Measurements from ENCODE around the gene RNF208. TPM values are rescaled to one million over a fixed set of nuclear protein-coding genes. Genes with fewer than 3 reads are reported as not detected.

Gene RNF208
- total RNA-seq, 3 donors from 2014 or later, result 1.5 to 2.9 (median 1.8) TPM

DNA sequence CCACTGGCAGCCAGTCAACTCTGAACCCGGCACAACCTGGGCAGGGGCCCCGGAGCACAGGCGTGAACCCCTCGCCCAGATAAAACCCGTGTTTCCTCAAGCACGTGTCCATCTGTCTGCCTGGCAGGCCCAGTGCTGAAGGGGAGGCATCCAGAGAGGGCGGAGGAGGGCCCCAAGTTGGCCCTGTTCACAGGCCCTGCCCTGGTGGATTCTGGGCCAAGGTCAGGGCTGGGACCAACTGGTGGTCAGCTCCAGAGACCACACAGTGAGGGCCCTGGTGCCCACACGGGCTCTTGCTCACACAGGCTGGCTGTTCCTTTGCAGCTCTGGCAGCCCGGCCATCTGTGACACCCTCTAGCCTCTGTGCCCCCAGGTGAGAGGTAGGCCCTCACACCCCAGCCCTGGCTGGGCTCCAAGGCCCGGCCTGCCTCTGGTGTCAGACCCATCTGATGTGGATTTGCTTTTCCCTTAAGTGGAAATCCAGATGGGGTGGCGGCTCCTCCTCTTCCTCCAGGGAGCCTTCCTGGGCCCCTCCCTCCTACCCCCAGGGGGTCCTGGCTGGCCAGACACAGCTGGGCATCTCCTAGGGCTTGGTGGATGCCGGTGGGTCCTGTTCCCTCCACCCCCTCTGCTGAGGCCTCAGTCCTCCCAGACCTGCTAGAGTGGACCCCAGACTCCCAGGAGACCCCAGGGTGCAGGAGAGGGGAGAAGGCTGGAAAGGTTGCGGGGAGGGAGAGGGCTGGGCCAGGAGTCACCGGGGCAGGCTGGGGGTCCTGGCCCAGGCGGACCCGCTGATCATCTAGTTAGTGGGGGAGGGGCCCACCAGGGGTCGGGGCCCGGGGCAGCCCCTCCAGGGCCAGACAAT is 28.5 kb upstream of the RNF208 start:
- Histone ChIP-seq H3K4me1 (peaks cover 0 to 5% of the 10 kb centered on the region in 2 donors), H3K27me3 (no peaks in the 10 kb centered on the region), H3K4me3 (no peak overlapping the region), H3K9me3 (no peaks in the 10 kb centered on the region), H3K27ac (no peak overlapping the region), H3K36me3 (no peaks in the 10 kb centered on the region)
- no peak for TF ChIP-seq POLR2AphosphoS5 (IDR thresholded peaks at IDR 0.05)
- TF ChIP-seq, protein P1, sequence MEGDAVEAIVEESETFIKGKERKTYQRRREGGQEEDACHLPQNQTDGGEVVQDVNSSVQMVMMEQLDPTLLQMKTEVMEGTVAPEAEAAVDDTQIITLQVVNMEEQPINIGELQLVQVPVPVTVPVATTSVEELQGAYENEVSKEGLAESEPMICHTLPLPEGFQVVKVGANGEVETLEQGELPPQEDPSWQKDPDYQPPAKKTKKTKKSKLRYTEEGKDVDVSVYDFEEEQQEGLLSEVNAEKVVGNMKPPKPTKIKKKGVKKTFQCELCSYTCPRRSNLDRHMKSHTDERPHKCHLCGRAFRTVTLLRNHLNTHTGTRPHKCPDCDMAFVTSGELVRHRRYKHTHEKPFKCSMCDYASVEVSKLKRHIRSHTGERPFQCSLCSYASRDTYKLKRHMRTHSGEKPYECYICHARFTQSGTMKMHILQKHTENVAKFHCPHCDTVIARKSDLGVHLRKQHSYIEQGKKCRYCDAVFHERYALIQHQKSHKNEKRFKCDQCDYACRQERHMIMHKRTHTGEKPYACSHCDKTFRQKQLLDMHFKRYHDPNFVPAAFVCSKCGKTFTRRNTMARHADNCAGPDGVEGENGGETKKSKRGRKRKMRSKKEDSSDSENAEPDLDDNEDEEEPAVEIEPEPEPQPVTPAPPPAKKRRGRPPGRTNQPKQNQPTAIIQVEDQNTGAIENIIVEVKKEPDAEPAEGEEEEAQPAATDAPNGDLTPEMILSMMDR (IDR thresholded peaks at IDR 0.05), result no peak
- TF ChIP-seq POLR2A (IDR thresholded peaks at IDR 0.05), result no peak
- intact Hi-C loops (cut with DNase I; ENCODE audit: low total_unique reads), result loop anchor here (10.0 kb wide), 1 partner anchor 1876 kb away; no protein-coding TSS in a partner anchor
- DNase-seq (ENCODE audit: low spot score in 2 of 2), result no peak

GRCh38 chr9:137247916-137248175 is 25.8 kb upstream of the RNF208 start:
- H3K36me3 ChIP-seq, result no peaks in the 10 kb centered on the region
- intact Hi-C loops (cut with DNase I; ENCODE audit: low total_unique reads), result no loop called here

GRCh38 chr9:137247135-137247915 is 25.3 kb upstream of the RNF208 start:
- intact Hi-C loops (cut with DNase I; ENCODE audit: low total_unique reads), result no loop called here
- H3K9me3 ChIP-seq, result no peaks in the 10 kb centered on the region
- H3K36me3 ChIP-seq, result no peaks in the 10 kb centered on the region
- H3K27ac ChIP-seq, result no peak overlapping the region
- H3K4me1 ChIP-seq, result peaks cover 2 to 3% of the 10 kb centered on the region in 2 donors
- H3K27me3 ChIP-seq, result no peaks in the 10 kb centered on the region
- H3K4me3 ChIP-seq, result no peak overlapping the region
- no peak for DNase-seq (ENCODE audit: low spot score in 2 of 2)
- TF ChIP-seq, protein P1 (IDR thresholded peaks at IDR 0.05), result no peak
- no peak for TF ChIP-seq POLR2AphosphoS5 (IDR thresholded peaks at IDR 0.05)
- TF ChIP-seq POLR2A (IDR thresholded peaks at IDR 0.05), result no peak

More at GRCh38 chr9:137247916-137248175, 25.8 kb upstream of the RNF208 start:
- TF ChIP-seq POLR2AphosphoS5 (IDR thresholded peaks at IDR 0.05) (no peak), POLR2A (IDR thresholded peaks at IDR 0.05) (no peak)
- TF ChIP-seq, protein P1 (IDR thresholded peaks at IDR 0.05), result no peak
- no peaks in the 10 kb centered on the region for H3K4me1 ChIP-seq
- DNase-seq (ENCODE audit: low spot score in 2 of 2), result no peak
- no peaks in the 10 kb centered on the region for H3K27me3 ChIP-seq
- no peak overlapping the region for H3K4me3 ChIP-seq
- no peaks in the 10 kb centered on the region for H3K9me3 ChIP-seq
- H3K27ac ChIP-seq, result no peak overlapping the region

DNA sequence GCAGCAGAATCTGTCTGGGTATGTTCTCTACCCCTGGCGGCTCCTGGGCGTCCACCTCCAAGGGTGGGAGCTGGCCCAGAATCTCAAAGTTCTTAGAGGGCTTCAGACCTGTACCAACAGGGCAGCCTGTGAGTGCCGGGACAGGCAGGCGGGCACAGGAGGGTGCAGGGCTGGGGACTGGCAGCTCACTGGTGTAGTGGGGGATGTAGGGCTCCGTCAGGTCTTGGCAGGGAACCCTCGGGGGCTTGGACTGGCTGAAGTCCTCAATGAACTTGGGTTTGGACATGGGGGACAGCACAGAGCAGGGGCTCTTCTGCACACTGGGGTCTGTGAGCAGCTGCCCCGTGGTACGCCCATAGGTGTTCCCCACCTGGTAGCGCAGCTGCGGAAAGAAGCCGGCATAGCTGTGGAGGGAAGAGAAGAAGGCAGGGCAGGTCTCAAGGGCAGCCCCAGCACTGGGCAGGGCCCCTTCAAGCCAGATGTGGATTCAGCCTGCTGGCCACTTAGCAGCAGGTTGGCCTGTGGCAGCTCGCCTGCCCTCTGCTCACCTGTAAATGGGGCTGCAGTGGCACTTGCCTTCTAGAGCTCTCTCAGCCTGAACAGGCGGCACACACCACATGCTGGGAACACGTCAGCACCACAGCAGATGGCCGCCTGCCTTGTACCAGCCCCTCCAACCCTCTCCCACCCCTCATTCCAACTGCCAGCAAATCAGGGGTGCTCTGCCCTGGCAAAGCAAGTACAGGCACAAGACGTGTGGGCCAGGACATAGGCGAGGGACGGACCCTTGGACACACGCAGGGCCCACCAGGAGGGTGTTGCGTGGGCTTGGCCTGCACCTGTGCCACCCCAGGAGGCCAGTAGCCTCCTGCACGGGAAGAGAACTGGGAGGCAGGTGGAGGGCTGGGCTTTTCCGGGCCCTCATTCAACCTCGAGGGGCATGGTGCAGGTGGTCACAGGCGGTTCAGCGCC is 23.7 kb upstream of the RNF208 start:
- intact Hi-C loops (cut with DNase I; ENCODE audit: low total_unique reads), result no loop called here
- H3K9me3 ChIP-seq, result no peaks in the 10 kb centered on the region
- H3K27ac ChIP-seq, result no peak overlapping the region
- TF ChIP-seq POLR2A (IDR thresholded peaks at IDR 0.05) (no peak), POLR2AphosphoS5 (IDR thresholded peaks at IDR 0.05) (no peak)
- TF ChIP-seq, protein P1 (IDR thresholded peaks at IDR 0.05), result no peak
- no peak overlapping the region for H3K4me3 ChIP-seq
- peaks cover 5 to 6% of the 10 kb centered on the region in 2 donors for H3K4me1 ChIP-seq
- H3K27me3 ChIP-seq, result no peaks in the 10 kb centered on the region
- DNase-seq (ENCODE audit: low spot score in 2 of 2), result no peak
- no peaks in the 10 kb centered on the region for H3K36me3 ChIP-seq

Measured in breast epithelium (tissue), 4 donors.